ENCODE data around the gene PPP2R5A. TPM values are rescaled to one million over a fixed set of nuclear protein-coding genes. Genes with fewer than 3 reads are reported as not detected.

PPP2R5A gene
- total and polyA plus RNA-seq, 2 of the 8 experiments (the other 6 are each of a cell fraction or from before 2014, with no cell fraction given) = 14.6 to 36.3 TPM

DNA sequence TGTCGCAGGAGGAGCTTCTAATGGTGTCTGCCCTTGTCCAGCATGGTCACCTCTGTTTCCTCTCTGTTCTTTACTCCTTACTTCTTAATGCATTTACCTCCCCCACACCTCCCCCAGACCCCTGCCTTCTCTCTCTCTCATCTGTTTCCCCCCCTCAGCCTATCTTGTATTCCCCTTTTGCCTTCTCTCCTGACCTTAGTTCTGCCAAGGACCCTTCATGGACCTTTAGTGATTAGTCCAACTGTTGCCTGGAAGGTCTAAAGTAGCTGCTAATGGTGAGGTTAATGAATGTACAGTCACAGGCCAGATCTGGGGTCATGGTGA, 42.3 kb upstream of the PPP2R5A start (continued):
- TF ChIP-seq, protein P1, sequence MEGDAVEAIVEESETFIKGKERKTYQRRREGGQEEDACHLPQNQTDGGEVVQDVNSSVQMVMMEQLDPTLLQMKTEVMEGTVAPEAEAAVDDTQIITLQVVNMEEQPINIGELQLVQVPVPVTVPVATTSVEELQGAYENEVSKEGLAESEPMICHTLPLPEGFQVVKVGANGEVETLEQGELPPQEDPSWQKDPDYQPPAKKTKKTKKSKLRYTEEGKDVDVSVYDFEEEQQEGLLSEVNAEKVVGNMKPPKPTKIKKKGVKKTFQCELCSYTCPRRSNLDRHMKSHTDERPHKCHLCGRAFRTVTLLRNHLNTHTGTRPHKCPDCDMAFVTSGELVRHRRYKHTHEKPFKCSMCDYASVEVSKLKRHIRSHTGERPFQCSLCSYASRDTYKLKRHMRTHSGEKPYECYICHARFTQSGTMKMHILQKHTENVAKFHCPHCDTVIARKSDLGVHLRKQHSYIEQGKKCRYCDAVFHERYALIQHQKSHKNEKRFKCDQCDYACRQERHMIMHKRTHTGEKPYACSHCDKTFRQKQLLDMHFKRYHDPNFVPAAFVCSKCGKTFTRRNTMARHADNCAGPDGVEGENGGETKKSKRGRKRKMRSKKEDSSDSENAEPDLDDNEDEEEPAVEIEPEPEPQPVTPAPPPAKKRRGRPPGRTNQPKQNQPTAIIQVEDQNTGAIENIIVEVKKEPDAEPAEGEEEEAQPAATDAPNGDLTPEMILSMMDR (IDR thresholded peaks at IDR 0.05; ENCODE audit: control extremely low read depth in 1 of 3, insufficient read depth in 1 of 3, low read depth in 1 of 3, low read length in 3 of 3) = no peak
- TF ChIP-seq CBX8 (IDR thresholded peaks at IDR 0.05; ENCODE audit: borderline replicate concordance, low read depth, low read length) (no peak), GABPA (IDR thresholded peaks at IDR 0.05; ENCODE audit: borderline replicate concordance, insufficient read depth, low read length) (no peak), CHD2 (IDR thresholded peaks at IDR 0.05; ENCODE audit: low read length) (no peak), FOSL1 (IDR thresholded peaks at IDR 0.05; ENCODE audit: insufficient read depth, low read depth, low read length) (no peak), JUND (IDR thresholded peaks at IDR 0.05; ENCODE audit: low read length) (no peak), RXRA (IDR thresholded peaks at IDR 0.05; ENCODE audit: insufficient read depth, low read depth, low read length) (no peak), YY1 (IDR thresholded peaks at IDR 0.05; ENCODE audit: low read depth, low read length) (no peak), POU5F1 (IDR thresholded peaks at IDR 0.05; ENCODE audit: low read depth, low read length) (no peak), RFX5 (IDR thresholded peaks at IDR 0.05; ENCODE audit: borderline replicate concordance, low read depth, low read length) (no peak), HDAC2 (IDR thresholded peaks at IDR 0.05; ENCODE audit: borderline replicate concordance in 1 of 2, low read depth in 2 of 2, low read length in 2 of 2) (no peak), KDM1A (IDR thresholded peaks at IDR 0.05; ENCODE audit: borderline replicate concordance, low read length) (no peak)
- TF ChIP-seq, protein P2, sequence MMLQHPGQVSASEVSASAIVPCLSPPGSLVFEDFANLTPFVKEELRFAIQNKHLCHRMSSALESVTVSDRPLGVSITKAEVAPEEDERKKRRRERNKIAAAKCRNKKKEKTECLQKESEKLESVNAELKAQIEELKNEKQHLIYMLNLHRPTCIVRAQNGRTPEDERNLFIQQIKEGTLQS (IDR thresholded peaks at IDR 0.05; ENCODE audit: insufficient read depth, low read depth, low read length) = no peak
- TF ChIP-seq, protein P3, sequence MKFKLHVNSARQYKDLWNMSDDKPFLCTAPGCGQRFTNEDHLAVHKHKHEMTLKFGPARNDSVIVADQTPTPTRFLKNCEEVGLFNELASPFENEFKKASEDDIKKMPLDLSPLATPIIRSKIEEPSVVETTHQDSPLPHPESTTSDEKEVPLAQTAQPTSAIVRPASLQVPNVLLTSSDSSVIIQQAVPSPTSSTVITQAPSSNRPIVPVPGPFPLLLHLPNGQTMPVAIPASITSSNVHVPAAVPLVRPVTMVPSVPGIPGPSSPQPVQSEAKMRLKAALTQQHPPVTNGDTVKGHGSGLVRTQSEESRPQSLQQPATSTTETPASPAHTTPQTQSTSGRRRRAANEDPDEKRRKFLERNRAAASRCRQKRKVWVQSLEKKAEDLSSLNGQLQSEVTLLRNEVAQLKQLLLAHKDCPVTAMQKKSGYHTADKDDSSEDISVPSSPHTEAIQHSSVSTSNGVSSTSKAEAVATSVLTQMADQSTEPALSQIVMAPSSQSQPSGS (IDR thresholded peaks at IDR 0.05; ENCODE audit: low read length) = no peak
- TF ChIP-seq, protein P4, sequence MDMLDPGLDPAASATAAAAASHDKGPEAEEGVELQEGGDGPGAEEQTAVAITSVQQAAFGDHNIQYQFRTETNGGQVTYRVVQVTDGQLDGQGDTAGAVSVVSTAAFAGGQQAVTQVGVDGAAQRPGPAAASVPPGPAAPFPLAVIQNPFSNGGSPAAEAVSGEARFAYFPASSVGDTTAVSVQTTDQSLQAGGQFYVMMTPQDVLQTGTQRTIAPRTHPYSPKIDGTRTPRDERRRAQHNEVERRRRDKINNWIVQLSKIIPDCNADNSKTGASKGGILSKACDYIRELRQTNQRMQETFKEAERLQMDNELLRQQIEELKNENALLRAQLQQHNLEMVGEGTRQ (IDR thresholded peaks at IDR 0.05; ENCODE audit: low read length) = no peak
